ENCODE data around the gene DDX24.

The DDX24 gene

GRCh38 chr14:94100847-94101246, 19.8 kb upstream of the DDX24 start:
- H3K4me3 ChIP-seq (ENCODE audit: low read depth, low read length) = no peak overlapping the region
- no peak for DNase-seq (ENCODE audit: low read depth)
- TF ChIP-seq, protein P1, sequence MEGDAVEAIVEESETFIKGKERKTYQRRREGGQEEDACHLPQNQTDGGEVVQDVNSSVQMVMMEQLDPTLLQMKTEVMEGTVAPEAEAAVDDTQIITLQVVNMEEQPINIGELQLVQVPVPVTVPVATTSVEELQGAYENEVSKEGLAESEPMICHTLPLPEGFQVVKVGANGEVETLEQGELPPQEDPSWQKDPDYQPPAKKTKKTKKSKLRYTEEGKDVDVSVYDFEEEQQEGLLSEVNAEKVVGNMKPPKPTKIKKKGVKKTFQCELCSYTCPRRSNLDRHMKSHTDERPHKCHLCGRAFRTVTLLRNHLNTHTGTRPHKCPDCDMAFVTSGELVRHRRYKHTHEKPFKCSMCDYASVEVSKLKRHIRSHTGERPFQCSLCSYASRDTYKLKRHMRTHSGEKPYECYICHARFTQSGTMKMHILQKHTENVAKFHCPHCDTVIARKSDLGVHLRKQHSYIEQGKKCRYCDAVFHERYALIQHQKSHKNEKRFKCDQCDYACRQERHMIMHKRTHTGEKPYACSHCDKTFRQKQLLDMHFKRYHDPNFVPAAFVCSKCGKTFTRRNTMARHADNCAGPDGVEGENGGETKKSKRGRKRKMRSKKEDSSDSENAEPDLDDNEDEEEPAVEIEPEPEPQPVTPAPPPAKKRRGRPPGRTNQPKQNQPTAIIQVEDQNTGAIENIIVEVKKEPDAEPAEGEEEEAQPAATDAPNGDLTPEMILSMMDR (IDR thresholded peaks at IDR 0.05; ENCODE audit: low read depth, low read length, missing control alignments) = no peak

DNA sequence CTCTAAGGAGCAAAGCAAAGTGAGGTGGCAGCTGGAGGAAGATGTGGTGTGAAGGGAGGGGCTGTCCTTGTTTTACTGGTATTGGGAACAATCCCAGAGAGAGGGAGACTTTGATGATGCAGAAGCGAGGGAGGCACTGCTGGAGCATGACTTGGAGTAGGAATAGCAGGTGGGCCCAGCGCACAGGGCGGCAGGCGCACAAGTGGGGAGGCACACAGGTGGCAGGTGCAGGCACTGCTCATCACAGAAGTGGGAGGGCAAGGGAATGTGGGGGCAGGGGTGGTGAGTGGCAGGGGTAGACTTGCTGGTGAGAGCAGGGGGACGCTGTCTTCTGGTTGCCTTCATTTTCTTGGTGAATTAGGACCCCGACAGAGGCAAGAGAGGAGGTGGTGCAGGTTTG, 18.0 kb upstream of the DDX24 start:
- TF ChIP-seq, protein P1 (IDR thresholded peaks at IDR 0.05; ENCODE audit: low read depth, low read length, missing control alignments) = no peak
- no peak overlapping the region for H3K4me3 ChIP-seq (ENCODE audit: low read depth, low read length)
- no peak for DNase-seq (ENCODE audit: low read depth)

DNA sequence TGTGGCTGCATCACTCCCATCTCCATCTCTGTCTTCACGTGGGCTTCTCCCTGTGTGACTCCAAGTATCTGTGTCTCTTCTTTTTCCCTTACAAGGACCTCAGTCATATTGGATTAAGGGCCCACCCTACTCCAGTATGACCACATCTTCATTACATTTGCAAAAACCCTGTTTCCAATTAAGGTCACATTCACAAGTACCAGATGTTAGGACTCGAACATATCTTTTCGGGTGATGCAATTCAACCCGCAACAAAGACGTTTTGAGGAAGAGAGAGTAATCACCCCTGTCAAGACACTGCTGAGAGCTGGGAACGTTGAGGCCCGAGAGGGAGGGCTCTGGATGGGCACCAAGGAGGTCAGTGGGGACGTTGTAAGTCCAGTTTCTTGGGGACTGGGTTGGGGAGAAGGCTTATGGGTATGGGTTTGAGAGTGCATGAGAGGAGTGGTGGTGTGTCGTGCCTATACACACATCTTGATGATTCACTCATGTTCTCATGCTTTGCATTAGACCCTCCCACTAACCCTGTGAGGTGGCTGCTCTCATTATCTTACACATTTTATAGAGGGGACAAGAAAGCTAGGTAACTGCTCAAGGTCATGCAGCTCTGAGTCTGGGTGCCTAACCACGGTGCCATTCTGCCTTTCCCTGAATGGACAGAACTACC, 17.5 kb upstream of the DDX24 start:
- DNase-seq (ENCODE audit: low read depth) = no peak
- TF ChIP-seq, protein P1 (IDR thresholded peaks at IDR 0.05; ENCODE audit: low read depth, low read length, missing control alignments) = no peak
- no peak overlapping the region for H3K4me3 ChIP-seq (ENCODE audit: low read depth, low read length)

GRCh38 chr14:94097091-94097490, 16.1 kb upstream of the DDX24 start:
- H3K4me3 ChIP-seq (ENCODE audit: low read depth, low read length) = no peak overlapping the region
- TF ChIP-seq, protein P1 (IDR thresholded peaks at IDR 0.05; ENCODE audit: low read depth, low read length, missing control alignments) = no peak
- DNase-seq (ENCODE audit: low read depth) = no peak

DNA sequence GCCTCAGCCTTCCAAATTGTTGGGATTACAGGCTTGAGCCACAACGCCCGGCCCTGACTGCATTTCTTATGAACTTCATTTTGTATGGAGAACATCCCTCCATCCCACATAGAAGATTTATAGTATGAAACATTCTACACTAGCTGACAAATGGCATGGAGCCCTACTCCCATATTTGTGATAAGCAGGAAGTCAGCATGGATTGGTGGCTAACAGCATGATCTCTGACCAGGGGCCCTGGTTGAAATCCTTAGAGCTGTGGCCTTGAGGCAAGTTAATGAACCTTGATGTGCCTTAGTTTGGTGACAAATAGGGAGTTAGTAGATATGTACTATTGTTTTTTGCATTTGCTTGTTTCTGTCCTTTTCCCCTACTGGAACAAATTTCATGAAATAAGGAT, 12.4 kb upstream of the DDX24 start:
- H3K4me3 ChIP-seq (ENCODE audit: low read depth, low read length) = no peak overlapping the region
- TF ChIP-seq, protein P1 (IDR thresholded peaks at IDR 0.05; ENCODE audit: low read depth, low read length, missing control alignments) = no peak
- DNase-seq (ENCODE audit: low read depth) = no peak

DNA sequence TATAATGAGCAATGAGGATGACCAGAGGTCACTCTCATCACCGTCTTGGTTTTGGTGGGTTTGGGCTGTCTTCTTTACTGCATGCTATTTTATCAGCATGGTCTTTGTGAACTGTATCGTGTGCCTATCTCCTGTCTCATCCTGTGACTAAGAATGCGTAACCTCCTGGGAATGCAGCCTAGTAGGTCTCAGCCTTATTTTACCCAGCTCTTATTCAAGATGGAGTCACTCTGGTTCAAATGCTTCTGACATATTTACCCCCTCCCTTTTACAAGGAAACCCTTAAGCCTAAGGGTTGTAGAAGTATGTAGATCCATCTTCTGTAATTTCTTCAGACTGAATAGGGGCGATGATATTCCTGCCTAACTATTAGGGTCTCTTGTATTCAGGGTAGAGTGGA, 8.5 kb upstream of the DDX24 start:
- TF ChIP-seq, protein P1 (IDR thresholded peaks at IDR 0.05; ENCODE audit: low read depth, low read length, missing control alignments) = no peak
- no peak overlapping the region for H3K4me3 ChIP-seq (ENCODE audit: low read depth, low read length)
- DNase-seq (ENCODE audit: low read depth) = no peak

DNA sequence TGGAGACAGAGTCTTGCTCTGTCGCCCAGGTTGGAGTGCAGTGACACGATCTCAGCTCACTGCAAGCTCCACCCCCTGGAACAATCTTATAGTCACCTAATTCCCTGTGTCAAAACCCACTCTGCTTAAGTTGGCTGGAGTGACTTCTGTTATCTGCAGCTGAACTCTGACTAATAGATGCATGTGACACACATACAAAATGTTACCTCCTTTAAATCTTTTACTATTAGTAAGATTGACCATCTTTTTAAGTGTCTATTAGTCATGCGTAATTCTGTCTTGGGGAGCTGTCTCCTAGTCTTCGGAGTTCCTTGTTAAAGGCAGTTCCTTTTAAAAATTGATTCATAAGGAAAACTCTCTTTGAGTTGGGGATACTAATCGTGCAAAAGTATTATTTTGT, 7.5 kb upstream of the DDX24 start:
- TF ChIP-seq, protein P1 (IDR thresholded peaks at IDR 0.05; ENCODE audit: low read depth, low read length, missing control alignments) = no peak
- no peak for DNase-seq (ENCODE audit: low read depth)
- H3K4me3 ChIP-seq (ENCODE audit: low read depth, low read length) = no peak overlapping the region

Data from GM12864 (cell line).